ENCODE measurements around the gene ACSL6. TPM values are rescaled to one million over a fixed set of nuclear protein-coding genes. Genes with fewer than 3 reads are reported as not detected.

ACSL6 gene
- total RNA-seq, 2 donors from 2014 or later: 0.23 to 7.9 TPM

GRCh38 chr5:132044207-132044606 is 32.7 kb upstream of the ACSL6 start:
- no peak overlapping the region for H3K27ac ChIP-seq
- TF ChIP-seq CTCF (IDR thresholded peaks at IDR 0.05): no peak
- no peak for TF ChIP-seq POLR2AphosphoS5 (IDR thresholded peaks at IDR 0.05)
- TF ChIP-seq POLR2A (IDR thresholded peaks at IDR 0.05): no peak
- 78% methylated on average over 10 of the region's 10 CpGs for WGBS
- no peaks in the 10 kb centered on the region for H3K27me3 ChIP-seq (replicated peaks; ENCODE audit: insufficient read depth)
- intact Hi-C loops (cut with DNase I): no loop called here
- H3K9me3 ChIP-seq: no peaks in the 10 kb centered on the region
- DNase-seq (ENCODE audit: low spot score): peak; percentile 3
- no peak overlapping the region for H3K4me3 ChIP-seq
- no peaks in the 10 kb centered on the region for H3K36me3 ChIP-seq
- H3K4me1 ChIP-seq (replicated peaks): no peaks in the 10 kb centered on the region

GRCh38 chr5:132037353-132037752 is 25.9 kb upstream of the ACSL6 start:
- Histone ChIP-seq H3K36me3 (no peaks in the 10 kb centered on the region), H3K9me3 (no peaks in the 10 kb centered on the region), H3K27me3 (replicated peaks; ENCODE audit: insufficient read depth) (no peaks in the 10 kb centered on the region), H3K4me3 (no peak overlapping the region), H3K4me1 (replicated peaks) (no peaks in the 10 kb centered on the region), H3K27ac (no peak overlapping the region)
- 43% methylated on average over 2 of the region's 2 CpGs for WGBS
- no peak for DNase-seq (ENCODE audit: low spot score)
- TF ChIP-seq CTCF (IDR thresholded peaks at IDR 0.05) (no peak), POLR2A (IDR thresholded peaks at IDR 0.05) (no peak), POLR2AphosphoS5 (IDR thresholded peaks at IDR 0.05) (no peak)
- intact Hi-C loops (cut with DNase I): no loop called here

GRCh38 chr5:132033122-132033521 is 21.7 kb upstream of the ACSL6 start:
- H3K9me3 ChIP-seq: no peaks in the 10 kb centered on the region
- H3K36me3 ChIP-seq: no peaks in the 10 kb centered on the region
- WGBS: 82% methylated on average over 4 of the region's 4 CpGs
- no peak overlapping the region for H3K4me3 ChIP-seq
- DNase-seq (ENCODE audit: low spot score): no peak
- intact Hi-C loops (cut with DNase I): no loop called here
- H3K27me3 ChIP-seq (replicated peaks; ENCODE audit: insufficient read depth): no peaks in the 10 kb centered on the region
- no peaks in the 10 kb centered on the region for H3K4me1 ChIP-seq (replicated peaks)
- TF ChIP-seq POLR2AphosphoS5 (IDR thresholded peaks at IDR 0.05) (no peak), CTCF (IDR thresholded peaks at IDR 0.05) (no peak), POLR2A (IDR thresholded peaks at IDR 0.05) (no peak)
- H3K27ac ChIP-seq: no peak overlapping the region

GRCh38 chr5:132032196-132032595 is 20.7 kb upstream of the ACSL6 start:
- no peaks in the 10 kb centered on the region for H3K27me3 ChIP-seq (replicated peaks; ENCODE audit: insufficient read depth)
- DNase-seq (ENCODE audit: low spot score): no peak
- no peak overlapping the region for H3K27ac ChIP-seq
- H3K4me3 ChIP-seq: no peak overlapping the region
- H3K4me1 ChIP-seq (replicated peaks): no peaks in the 10 kb centered on the region
- no peaks in the 10 kb centered on the region for H3K36me3 ChIP-seq
- TF ChIP-seq CTCF (IDR thresholded peaks at IDR 0.05) (no peak), POLR2AphosphoS5 (IDR thresholded peaks at IDR 0.05) (no peak), POLR2A (IDR thresholded peaks at IDR 0.05) (no peak)
- H3K9me3 ChIP-seq: no peaks in the 10 kb centered on the region
- intact Hi-C loops (cut with DNase I): no loop called here

GRCh38 chr5:132030610-132031009 is 19.2 kb upstream of the ACSL6 start:
- Histone ChIP-seq H3K4me3 (no peak overlapping the region), H3K27me3 (replicated peaks; ENCODE audit: insufficient read depth) (no peaks in the 10 kb centered on the region), H3K9me3 (no peaks in the 10 kb centered on the region), H3K4me1 (replicated peaks) (no peaks in the 10 kb centered on the region), H3K36me3 (no peaks in the 10 kb centered on the region), H3K27ac (no peak overlapping the region)
- intact Hi-C loops (cut with DNase I): no loop called here
- 94% methylated on average over 2 of the region's 2 CpGs for WGBS
- DNase-seq (ENCODE audit: low spot score): no peak
- TF ChIP-seq POLR2AphosphoS5 (IDR thresholded peaks at IDR 0.05): no peak
- TF ChIP-seq POLR2A (IDR thresholded peaks at IDR 0.05): no peak
- no peak for TF ChIP-seq CTCF (IDR thresholded peaks at IDR 0.05)
